GM12892 (cell line): ENCODE measurements around the gene CUL3.

Experiments used
- POLR2A ChIP-seq: IDR thresholded peaks from 2 replicates; pipeline ENCODE4 v1.6.1; 2011; ENCODE audit warnings: low read depth, low read length, control low read depth
- POLR2AphosphoS5 ChIP-seq: IDR thresholded peaks from 2 replicates; pipeline ENCODE4 v1.6.1; 2011; ENCODE audit warnings: low read depth, low read length, control low read depth
- TAF1 ChIP-seq: IDR thresholded peaks from 2 replicates; pipeline ENCODE4 v1.6.1; 2011; ENCODE audit warnings: low read depth, mild to moderate bottlenecking, control low read depth, low read length, borderline replicate concordance

- no peak for TF ChIP-seq POLR2A
- no peak; the same call in 1 of the 2 replicates for TF ChIP-seq POLR2AphosphoS5
- TF ChIP-seq TAF1: no peak
Observed at GRCh38 chr2:224469374-224469964, 115.7 kb downstream of the CUL3 start.
